ENCODE results near the gene CCDC93. TPM values are rescaled to one million over a fixed set of nuclear protein-coding genes. Genes with fewer than 3 reads are reported as not detected.
A peak's percentile ranks its signal among the peaks of the same experiment; 100 is the strongest.

Gene CCDC93
- total and polyA plus RNA-seq, 4 donors, result 9.6 to 45.6 (median 24.2) TPM

GRCh38 chr2:118051826-118052358, 38.0 kb upstream of the CCDC93 start:
- 90% methylated on average over 3 of the region's 3 CpGs for WGBS, 2 donors
- peaks cover 0 to 41% (median 12%) of the 10 kb centered on the region in 3 donors for H3K27me3 ChIP-seq (ENCODE audit: control insufficient read depth in 3 of 3, insufficient read depth in 3 of 3, low read length in 2 of 3)
- DNase-seq, result no peak
- no peak overlapping the region for H3K27ac ChIP-seq (ENCODE audit: low read depth in 1 of 2, low read length in 1 of 2)
- no peak overlapping the region for H3K4me3 ChIP-seq
- TF ChIP-seq CTCF (IDR thresholded peaks at IDR 0.05; ENCODE audit: control extremely low read depth, extremely low read depth), result no peak
- ATAC-seq (ENCODE audit: insufficient read depth, low FRiP score), result no peak
- H3K9me3 ChIP-seq (ENCODE audit: control insufficient read depth in 4 of 4, insufficient read depth in 3 of 4, low read length in 3 of 4), result no peaks in the 10 kb centered on the region
- H3K4me1 ChIP-seq (ENCODE audit: control insufficient read depth in 5 of 5, insufficient read depth in 5 of 5, low read length in 5 of 5), result peaks cover 0 to 16% (median 0%) of the 10 kb centered on the region in 5 donors
- H3K9ac ChIP-seq (ENCODE audit: insufficient read depth in 1 of 2, low read length in 2 of 2), result no peak overlapping the region
- H3K36me3 ChIP-seq (ENCODE audit: control insufficient read depth in 4 of 4, insufficient read depth in 4 of 4, low read length in 4 of 4), result no peaks in the 10 kb centered on the region

DNA sequence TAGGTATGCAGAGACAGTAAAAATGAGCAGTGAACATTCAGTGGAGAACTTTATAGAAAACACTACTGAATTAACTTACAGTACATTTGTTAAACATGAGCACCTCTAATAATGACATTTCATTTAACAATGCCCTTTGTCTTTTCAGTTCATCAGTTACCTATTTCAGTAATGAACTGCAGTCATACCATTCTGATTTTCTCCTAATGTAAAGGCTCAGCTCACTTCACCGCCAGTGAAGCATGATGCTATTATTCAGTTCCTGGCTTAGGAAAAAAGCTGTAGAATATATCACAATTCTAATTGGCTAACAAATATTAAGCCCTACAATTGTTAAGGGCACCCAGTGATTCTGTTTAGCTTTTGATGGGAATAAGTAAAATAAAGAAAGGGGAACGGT, 37.1 kb upstream of the CCDC93 start:
- Histone ChIP-seq H3K27me3 (ENCODE audit: control insufficient read depth in 3 of 3, insufficient read depth in 3 of 3, low read length in 2 of 3) (peaks cover 0 to 41% (median 12%) of the 10 kb centered on the region in 3 donors), H3K36me3 (ENCODE audit: control insufficient read depth in 4 of 4, insufficient read depth in 4 of 4, low read length in 4 of 4) (no peaks in the 10 kb centered on the region), H3K27ac (ENCODE audit: low read depth in 1 of 2, low read length in 1 of 2) (no peak overlapping the region), H3K4me1 (ENCODE audit: control insufficient read depth in 5 of 5, insufficient read depth in 5 of 5, low read length in 5 of 5) (peaks cover 0 to 16% (median 0%) of the 10 kb centered on the region in 5 donors), H3K9ac (ENCODE audit: insufficient read depth in 1 of 2, low read length in 2 of 2) (no peak overlapping the region), H3K4me3 (no peak overlapping the region), H3K9me3 (ENCODE audit: control insufficient read depth in 4 of 4, insufficient read depth in 3 of 4, low read length in 3 of 4) (no peaks in the 10 kb centered on the region)
- TF ChIP-seq CTCF (IDR thresholded peaks at IDR 0.05; ENCODE audit: control extremely low read depth, extremely low read depth), result no peak
- ATAC-seq (ENCODE audit: insufficient read depth, low FRiP score), result no peak
- 83 to 91% methylated on average over 2 of the region's 2 CpGs for WGBS, 2 donors
- no peak for DNase-seq

- no peaks in the 10 kb centered on the region for H3K9me3 ChIP-seq (ENCODE audit: control insufficient read depth in 4 of 4, insufficient read depth in 3 of 4, low read length in 3 of 4)
- TF ChIP-seq CTCF (IDR thresholded peaks at IDR 0.05; ENCODE audit: control extremely low read depth, extremely low read depth), result no peak
- peaks cover 0 to 16% (median 0%) of the 10 kb centered on the region in 5 donors for H3K4me1 ChIP-seq (ENCODE audit: control insufficient read depth in 5 of 5, insufficient read depth in 5 of 5, low read length in 5 of 5)
- H3K27ac ChIP-seq (ENCODE audit: low read depth in 1 of 2, low read length in 1 of 2), result no peak overlapping the region
- ATAC-seq (ENCODE audit: insufficient read depth, low FRiP score) (no peak), DNase-seq (peak in 2 of 3 donors; percentile 50 to 66)
- no peak overlapping the region for H3K4me3 ChIP-seq
- WGBS, 2 donors, result 50 to 59% methylated on average over 3 of the region's 3 CpGs
- H3K9ac ChIP-seq (ENCODE audit: insufficient read depth in 1 of 2, low read length in 2 of 2), result no peak overlapping the region
- H3K27me3 ChIP-seq (ENCODE audit: control insufficient read depth in 3 of 3, insufficient read depth in 3 of 3, low read length in 2 of 3), result peaks cover 0 to 41% (median 12%) of the 10 kb centered on the region in 3 donors
- no peaks in the 10 kb centered on the region for H3K36me3 ChIP-seq (ENCODE audit: control insufficient read depth in 4 of 4, insufficient read depth in 4 of 4, low read length in 4 of 4)
These were observed 36.5 kb upstream of the CCDC93 start for GRCh38 chr2:118050386-118050785.

DNA sequence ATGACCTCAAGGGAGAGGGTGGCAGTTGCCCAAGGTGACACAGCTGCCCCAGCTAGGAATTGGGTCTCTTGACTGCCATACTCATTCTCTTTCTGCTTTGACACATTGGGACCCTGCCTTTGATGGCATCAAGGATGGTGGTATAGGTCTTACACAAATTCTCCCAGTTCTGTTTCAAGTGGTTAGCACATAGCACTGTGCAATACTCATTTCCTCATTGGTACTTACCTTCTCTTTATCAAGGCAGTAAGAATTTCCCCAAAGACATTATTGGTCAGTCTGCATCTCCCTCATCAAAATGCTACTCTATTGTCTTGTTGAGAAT, 35.9 kb upstream of the CCDC93 start:
- H3K4me1 ChIP-seq (ENCODE audit: control insufficient read depth in 5 of 5, insufficient read depth in 5 of 5, low read length in 5 of 5), result peaks cover 0 to 16% (median 0%) of the 10 kb centered on the region in 5 donors
- TF ChIP-seq CTCF (IDR thresholded peaks at IDR 0.05; ENCODE audit: control extremely low read depth, extremely low read depth), result no peak
- peaks cover 0 to 41% (median 15%) of the 10 kb centered on the region in 3 donors for H3K27me3 ChIP-seq (ENCODE audit: control insufficient read depth in 3 of 3, insufficient read depth in 3 of 3, low read length in 2 of 3)
- no peak overlapping the region for H3K27ac ChIP-seq (ENCODE audit: low read depth in 1 of 2, low read length in 1 of 2)
- DNase-seq (no peak), ATAC-seq (ENCODE audit: insufficient read depth, low FRiP score) (no peak)
- no peak overlapping the region for H3K9ac ChIP-seq (ENCODE audit: insufficient read depth in 1 of 2, low read length in 2 of 2)
- no peaks in the 10 kb centered on the region for H3K9me3 ChIP-seq (ENCODE audit: control insufficient read depth in 4 of 4, insufficient read depth in 3 of 4, low read length in 3 of 4)
- no peak overlapping the region for H3K4me3 ChIP-seq
- H3K36me3 ChIP-seq (ENCODE audit: control insufficient read depth in 4 of 4, insufficient read depth in 4 of 4, low read length in 4 of 4), result no peaks in the 10 kb centered on the region
